Measurements from ENCODE around the gene MMP2. TPM values are rescaled to one million over a fixed set of nuclear protein-coding genes. Genes with fewer than 3 reads are reported as not detected.

MMP2 gene
- total RNA-seq, 4 donors from 2014 or later: 52.2 to 214 (median 123) TPM

DNA sequence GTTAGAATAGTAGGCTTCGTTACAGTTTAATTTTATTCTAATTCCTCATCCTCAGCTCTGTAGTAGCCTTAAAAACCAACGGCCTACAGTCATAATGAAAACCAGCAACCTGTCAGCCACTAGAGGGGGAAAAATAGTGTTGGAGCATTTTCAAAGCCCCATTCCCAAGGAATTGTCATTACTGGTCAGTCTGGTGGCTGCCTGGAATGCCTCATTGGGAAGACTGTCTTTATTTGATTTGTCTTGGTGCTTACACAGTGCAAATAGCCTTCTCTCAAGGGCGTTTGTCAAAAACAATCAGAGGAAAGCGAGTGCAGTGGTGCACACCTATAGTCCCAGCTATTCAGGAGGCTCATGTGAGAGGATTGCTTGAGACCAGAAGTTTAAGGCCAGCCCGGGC, 34.6 kb downstream of the MMP2 start:
- Histone ChIP-seq H3K9me3 (peaks cover 0 to 5% (median 2%) of the 10 kb centered on the region in 4 donors), H3K36me3 (no peaks in the 10 kb centered on the region), H3K27ac (no peak overlapping the region), H3K27me3 (no peaks in the 10 kb centered on the region), H3K4me1 (peaks cover 0 to 7% (median 0%) of the 10 kb centered on the region in 4 donors), H3K4me3 (no peak overlapping the region)
- DNase-seq: no peak
- no peak for TF ChIP-seq POLR2A (IDR thresholded peaks at IDR 0.05)
- TF ChIP-seq, protein P1, sequence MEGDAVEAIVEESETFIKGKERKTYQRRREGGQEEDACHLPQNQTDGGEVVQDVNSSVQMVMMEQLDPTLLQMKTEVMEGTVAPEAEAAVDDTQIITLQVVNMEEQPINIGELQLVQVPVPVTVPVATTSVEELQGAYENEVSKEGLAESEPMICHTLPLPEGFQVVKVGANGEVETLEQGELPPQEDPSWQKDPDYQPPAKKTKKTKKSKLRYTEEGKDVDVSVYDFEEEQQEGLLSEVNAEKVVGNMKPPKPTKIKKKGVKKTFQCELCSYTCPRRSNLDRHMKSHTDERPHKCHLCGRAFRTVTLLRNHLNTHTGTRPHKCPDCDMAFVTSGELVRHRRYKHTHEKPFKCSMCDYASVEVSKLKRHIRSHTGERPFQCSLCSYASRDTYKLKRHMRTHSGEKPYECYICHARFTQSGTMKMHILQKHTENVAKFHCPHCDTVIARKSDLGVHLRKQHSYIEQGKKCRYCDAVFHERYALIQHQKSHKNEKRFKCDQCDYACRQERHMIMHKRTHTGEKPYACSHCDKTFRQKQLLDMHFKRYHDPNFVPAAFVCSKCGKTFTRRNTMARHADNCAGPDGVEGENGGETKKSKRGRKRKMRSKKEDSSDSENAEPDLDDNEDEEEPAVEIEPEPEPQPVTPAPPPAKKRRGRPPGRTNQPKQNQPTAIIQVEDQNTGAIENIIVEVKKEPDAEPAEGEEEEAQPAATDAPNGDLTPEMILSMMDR (IDR thresholded peaks at IDR 0.05): no peak

DNA sequence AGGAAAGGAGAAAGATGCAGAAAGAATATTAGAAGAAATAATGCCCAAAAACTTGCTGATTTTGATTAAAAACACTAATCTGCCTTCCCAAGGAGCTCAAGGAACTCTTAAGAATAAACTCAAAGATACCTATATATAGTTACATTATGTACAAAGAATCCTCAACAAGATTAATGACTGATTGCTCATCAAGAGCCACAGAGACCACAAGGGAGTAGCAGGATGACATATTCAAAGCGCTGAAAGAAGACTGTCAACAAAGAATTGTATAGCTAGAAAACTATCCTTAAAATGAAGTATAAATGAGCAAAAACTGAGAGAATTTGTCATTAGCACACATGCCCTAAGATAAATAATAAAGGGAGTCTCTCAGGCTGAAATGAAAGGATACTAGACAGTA, 36.1 kb downstream of the MMP2 start:
- H3K27me3 ChIP-seq: no peaks in the 10 kb centered on the region
- H3K4me1 ChIP-seq: no peaks in the 10 kb centered on the region
- no peak overlapping the region for H3K27ac ChIP-seq
- H3K36me3 ChIP-seq: no peaks in the 10 kb centered on the region
- TF ChIP-seq, protein P1 (IDR thresholded peaks at IDR 0.05): no peak
- no peak for TF ChIP-seq POLR2A (IDR thresholded peaks at IDR 0.05)
- no peak overlapping the region for H3K4me3 ChIP-seq
- peaks cover 0 to 5% (median 2%) of the 10 kb centered on the region in 4 donors for H3K9me3 ChIP-seq
- no peak for DNase-seq

- Histone ChIP-seq H3K4me1 (no peaks in the 10 kb centered on the region), H3K27me3 (no peaks in the 10 kb centered on the region), H3K27ac (no peak overlapping the region), H3K4me3 (no peak overlapping the region), H3K36me3 (no peaks in the 10 kb centered on the region), H3K9me3 (peaks cover 0 to 11% (median 0%) of the 10 kb centered on the region in 4 donors)
- TF ChIP-seq POLR2A (IDR thresholded peaks at IDR 0.05): no peak
- TF ChIP-seq, protein P1 (IDR thresholded peaks at IDR 0.05): no peak
- no peak for DNase-seq
These were observed 42.8 kb downstream of the MMP2 start for GRCh38 chr16:55521792-55522191.

DNA sequence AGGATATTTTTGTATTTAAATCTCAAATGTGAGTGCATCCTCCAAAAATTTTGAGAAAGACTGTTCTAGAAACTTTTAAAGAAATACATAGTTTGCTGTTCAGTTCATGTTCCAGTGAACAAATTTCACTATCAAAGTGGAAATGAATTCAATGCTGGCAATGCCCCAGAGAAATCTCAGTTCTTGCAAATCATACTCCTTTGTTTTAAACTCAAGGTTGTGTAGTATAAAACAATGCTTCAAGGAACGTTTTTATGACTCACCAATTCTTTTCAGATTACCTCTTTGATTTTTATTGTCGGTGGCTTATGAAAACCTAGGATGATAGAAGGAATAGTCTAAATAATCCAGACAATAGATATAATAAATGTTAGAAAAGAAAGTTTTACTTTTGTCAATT, 47.4 kb downstream of the MMP2 start:
- Histone ChIP-seq H3K4me1 (no peaks in the 10 kb centered on the region), H3K4me3 (no peak overlapping the region), H3K27me3 (no peaks in the 10 kb centered on the region), H3K9me3 (peaks cover 0 to 11% (median 0%) of the 10 kb centered on the region in 4 donors), H3K36me3 (no peaks in the 10 kb centered on the region), H3K27ac (no peak overlapping the region)
- no peak for DNase-seq
- TF ChIP-seq, protein P1 (IDR thresholded peaks at IDR 0.05): no peak
- no peak for TF ChIP-seq POLR2A (IDR thresholded peaks at IDR 0.05)

DNA sequence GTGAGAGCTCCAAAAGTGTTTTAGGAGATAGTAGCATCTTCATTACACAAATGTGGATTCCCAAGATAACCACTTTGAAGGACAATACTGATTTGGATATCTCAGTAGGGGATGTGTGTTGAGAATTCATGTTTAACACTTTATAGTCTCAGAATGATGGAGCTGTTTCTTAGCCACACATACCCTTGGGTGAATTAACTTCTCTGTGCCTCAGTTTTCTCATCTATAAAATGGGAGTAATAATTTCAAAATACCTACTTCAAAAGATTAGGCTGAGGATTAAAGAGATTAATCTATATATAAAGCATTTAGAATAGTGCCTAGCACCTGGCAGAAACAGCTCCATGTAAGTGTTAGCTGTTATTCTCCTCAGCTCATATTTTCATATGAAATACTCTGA, 48.9 kb downstream of the MMP2 start:
- Histone ChIP-seq H3K27me3 (no peaks in the 10 kb centered on the region), H3K9me3 (no peaks in the 10 kb centered on the region)
- no peak for TF ChIP-seq POLR2A (IDR thresholded peaks at IDR 0.05)

DNA sequence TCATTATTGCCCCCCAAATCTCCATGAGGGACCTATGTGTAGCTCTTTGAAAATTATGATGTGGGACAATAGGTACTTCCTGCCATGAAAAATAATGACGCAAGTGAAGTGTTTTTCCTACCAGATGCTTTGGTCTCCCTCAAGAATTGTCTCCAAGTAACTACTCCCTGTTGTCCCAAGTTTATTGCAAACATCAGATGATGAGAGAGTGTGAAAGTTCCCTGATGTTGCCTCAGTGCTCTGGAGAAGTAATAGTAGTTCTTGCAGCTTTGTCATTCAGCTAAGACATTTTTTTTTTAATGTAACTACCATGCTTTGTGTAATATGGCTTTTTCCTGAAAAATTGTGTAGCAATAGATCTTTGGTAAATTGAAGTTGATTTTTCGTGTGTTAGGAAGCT, 50.0 kb downstream of the MMP2 start:
- Histone ChIP-seq H3K27me3 (no peaks in the 10 kb centered on the region), H3K9me3 (no peaks in the 10 kb centered on the region), H3K36me3 (no peaks in the 10 kb centered on the region), H3K4me1 (no peaks in the 10 kb centered on the region), H3K27ac (no peak overlapping the region), H3K4me3 (no peak overlapping the region)
- DNase-seq: no peak
- TF ChIP-seq, protein P1 (IDR thresholded peaks at IDR 0.05): no peak
- no peak for TF ChIP-seq POLR2A (IDR thresholded peaks at IDR 0.05)

More for the DNA sequence above, 48.9 kb downstream of the MMP2 start:
- no peak for DNase-seq
- no peaks in the 10 kb centered on the region for H3K4me1 ChIP-seq
- no peaks in the 10 kb centered on the region for H3K36me3 ChIP-seq
- no peak overlapping the region for H3K27ac ChIP-seq
- no peak overlapping the region for H3K4me3 ChIP-seq

Data from Peyer's patch (tissue), 4 donors.